Measurements from ENCODE around the gene SH2B3. TPM values are rescaled to one million over a fixed set of nuclear protein-coding genes. Genes with fewer than 3 reads are reported as not detected.

The SH2B3 gene
- total RNA-seq, 1 donor from 2014 or later: 50.7 TPM

GRCh38 chr12:111494676-111495075 lies 89.0 kb downstream of the SH2B3 start:
- Mint-ChIP-seq H3K27me3 (no peaks in the 10 kb centered on the region), H3K4me3 (no peak overlapping the region), H3K4me1 (peaks cover 3% of the 10 kb centered on the region), H3K36me3 (ENCODE audit: low read depth) (peaks cover 65% of the 10 kb centered on the region), H3K9me3 (no peaks in the 10 kb centered on the region), H3K27ac (no peak overlapping the region)
- ChIA-PET POLR2A (no interaction called here), CTCF (no interaction called here)
- DNase-seq: no peak
- no peak for ATAC-seq (ENCODE audit: low read depth)
- TF ChIP-seq CTCF (IDR thresholded peaks at IDR 0.05): no peak
- intact Hi-C loops (cut with micrococcal nuclease): no loop called here

Other genes with a start within 250 kb of the SH2B3 start
- gene PHETA1, start 36.8 kb upstream of the SH2B3 start, total RNA-seq: 1.6 and 2.0 TPM in 2 replicates
- gene ATXN2, start 193.4 kb downstream of the SH2B3 start, total RNA-seq: 38.3 and 46.2 TPM in 2 replicates